Heart left ventricle (tissue), 13 donors: ENCODE data around the gene ZNF223.

Experiments
- POLR2A ChIP-seq, 2 donors: fragments of 450-650 bp; IDR thresholded peaks; one replicate each; pipeline ENCODE4 v1.6.1; 2017; ENCODE audit warnings: antibody characterized with exemption in 2 of 2, mild to moderate bottlenecking in 2 of 2, moderate library complexity in 2 of 2
- TF ChIP-seq, protein P1 (sequence below), 12 donors: fragments of 200-600 bp; sonication (generic) in 4 of 12; IDR thresholded peaks; one replicate each; pipeline versions ENCODE4 v1.5.0 to v1.8.0; 2018 to 2022; ENCODE audit warnings: antibody characterized with exemption in 12 of 12, mild to moderate bottlenecking in 5 of 12
- donor health status: ischemic (EF 13 %, LVEDD 7.1; RV severe dilation, severe dysfunction).
- donor health status: DM: no; HTN: yes; CAD: no.
- donor health status: DM: no; HTN: no; CAD: no.
- donor health status: ischemic (EF 25% LVEDD 6.9; RV normal size, moderate dysfunction).
- donor health status: ischemic (EF 25% LVEDD 5.7; RV mildly dilated, moderate dysfunction).
- donor health status: ischemic (EF 35%, LVEDD 5.7; RV mildly dilated, moderate dysfunction).
- donor health status: nonischemic (EF 11% LVEDD 7.7; RV severe dilation, severe dysfunction).
- donor health status: DM: yes; HTN: yes; CAD: no.
- donor health status: PGD.
- donor health status: ischemic (EF 29% LVEDD 5.4; RV normal size, mild dysfunction).
- donor health status: nonischemic (EF 23%, LVEDD 6.1; RV moderate dilation, normal function).

DNA sequence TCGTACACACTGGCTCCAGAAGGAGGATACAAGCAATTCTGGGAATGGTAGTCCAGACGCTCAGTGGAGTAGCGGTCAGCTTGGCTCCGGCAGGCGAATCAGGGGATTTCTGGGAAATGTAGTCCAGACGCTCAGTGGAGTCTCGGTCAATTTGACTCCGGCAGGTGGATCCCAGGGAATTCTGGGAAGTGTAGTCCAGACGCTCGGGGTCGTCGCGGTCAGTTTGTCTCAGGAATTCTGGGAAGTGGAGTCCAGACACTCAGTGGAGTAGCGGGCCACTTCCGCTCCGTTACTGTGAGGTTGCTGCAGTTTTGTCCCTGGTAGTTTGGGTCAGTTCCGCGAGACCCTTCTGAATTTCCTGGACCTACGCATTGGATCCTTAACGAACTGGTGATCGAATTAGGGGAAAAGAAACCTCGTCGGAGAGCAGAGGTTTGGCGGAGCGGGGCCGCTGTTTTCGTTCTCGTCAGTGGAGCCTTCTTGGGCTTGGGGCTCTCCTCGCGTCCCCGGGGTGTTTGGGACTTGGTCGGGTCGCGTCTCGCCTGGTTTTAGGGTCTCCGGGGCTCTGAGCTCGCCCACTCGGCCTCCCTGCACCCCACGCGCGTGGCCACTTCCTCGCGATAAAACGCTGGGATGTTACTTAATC, 61.4 kb downstream of the ZNF223 start, which contains the start of gene ZNF225:
- peak in 1 of 2 donors; percentile 49 for TF ChIP-seq POLR2A (IDR thresholded peaks at IDR 0.05)
- TF ChIP-seq, protein P1, sequence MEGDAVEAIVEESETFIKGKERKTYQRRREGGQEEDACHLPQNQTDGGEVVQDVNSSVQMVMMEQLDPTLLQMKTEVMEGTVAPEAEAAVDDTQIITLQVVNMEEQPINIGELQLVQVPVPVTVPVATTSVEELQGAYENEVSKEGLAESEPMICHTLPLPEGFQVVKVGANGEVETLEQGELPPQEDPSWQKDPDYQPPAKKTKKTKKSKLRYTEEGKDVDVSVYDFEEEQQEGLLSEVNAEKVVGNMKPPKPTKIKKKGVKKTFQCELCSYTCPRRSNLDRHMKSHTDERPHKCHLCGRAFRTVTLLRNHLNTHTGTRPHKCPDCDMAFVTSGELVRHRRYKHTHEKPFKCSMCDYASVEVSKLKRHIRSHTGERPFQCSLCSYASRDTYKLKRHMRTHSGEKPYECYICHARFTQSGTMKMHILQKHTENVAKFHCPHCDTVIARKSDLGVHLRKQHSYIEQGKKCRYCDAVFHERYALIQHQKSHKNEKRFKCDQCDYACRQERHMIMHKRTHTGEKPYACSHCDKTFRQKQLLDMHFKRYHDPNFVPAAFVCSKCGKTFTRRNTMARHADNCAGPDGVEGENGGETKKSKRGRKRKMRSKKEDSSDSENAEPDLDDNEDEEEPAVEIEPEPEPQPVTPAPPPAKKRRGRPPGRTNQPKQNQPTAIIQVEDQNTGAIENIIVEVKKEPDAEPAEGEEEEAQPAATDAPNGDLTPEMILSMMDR (IDR thresholded peaks at IDR 0.05) = peak in 4 of 12 donors; percentile 7 to 19 (median 9)
